HepG2 (cell line): ENCODE results near the gene TMEM247. TPM values are rescaled to one million over a fixed set of nuclear protein-coding genes. Genes with fewer than 3 reads are reported as not detected.

Experiments
- ATAC-seq: fragments of 200-7000 bp; cut with Tn5 transposase; 3 replicates; pipeline ENCODE4 v1.9.1; 2020; ENCODE audit warnings: mild to moderate bottlenecking, moderate library complexity
- BruUV-seq: library from RNA; stranded (reverse); fragments of 400-500 nt; replicated peaks from 2 replicates; lab custom pipeline; 2021; lab: Mats Ljungman, UMichigan
- CTCF ChIA-PET: fragments of 300-600 bp; formaldehyde crosslinking; extraction: SDS; loops from one replicate; lab custom pipeline; 2021; ENCODE audit warnings: low total read pairs, inconsistent platforms, low intra/inter-chr PET ratio; lab: Yijun Ruan, JAX
- POLR2A ChIA-PET: fragments of 350-600 bp; sonication (Branson Sonifier 250); formaldehyde crosslinking; loops from one replicate; lab custom pipeline; 2020; ENCODE audit warnings: antibody characterized with exemption, inconsistent platforms; lab: Yijun Ruan, JAX
- DNase-seq: peaks from one replicate; pipeline ENCODE4 v3.0.0-alpha.2; 2015; ENCODE audit warnings: low spot score
- FAIRE-seq: peaks from 3 replicates; lab custom pipeline; 2011; peaks lifted over from hg19 to GRCh38; lab: Jason Lieb, UNC
- H2AFZ ChIP-seq: one replicate; pipeline ENCODE4 v1.6.1; 2011; ENCODE audit warnings: low read length, inconsistent platforms
- H3K27ac ChIP-seq: fragments of 300-600 bp; 3 replicates; pipeline ENCODE4 v1.8.0; 2011; ENCODE audit warnings: mixed run types, mild to moderate bottlenecking, mixed read lengths, low read length, inconsistent platforms; ENCODE audit not compliant: insufficient read depth; ENCODE audit errors: extremely low read length
- H3K27me3 ChIP-seq, 2 experiments: fragments of 200-600 bp in 1 of 2; 2 replicates in 1 of 2; 3 replicates in 1 of 2; pipeline versions ENCODE4 v1.6.0 to v1.8.0; 2011; ENCODE audit warnings: low read length in 2 of 2, mild to moderate bottlenecking in 2 of 2, moderate library complexity in 2 of 2, inconsistent platforms in 1 of 2; ENCODE audit not compliant: insufficient read depth in 2 of 2, control insufficient read depth in 1 of 2
- H3K36me3 ChIP-seq, 2 experiments: fragments of 200-600 bp in 1 of 2; replicated peaks in 1 of 2; 2 replicates in 1 of 2; 3 replicates in 1 of 2; pipeline versions ENCODE4 v1.5.1 to v1.8.0; 2011; ENCODE audit warnings: low read length in 2 of 2, inconsistent platforms in 1 of 2; ENCODE audit not compliant: insufficient read depth in 2 of 2, control insufficient read depth in 1 of 2
- H3K4me1 ChIP-seq: 2 replicates; pipeline ENCODE4 v1.5.1; 2012; ENCODE audit warnings: low read length, inconsistent platforms; ENCODE audit not compliant: insufficient read depth
- H3K4me2 ChIP-seq: 2 replicates; pipeline ENCODE4 v1.6.0; 2011; ENCODE audit warnings: low read depth, low read length, inconsistent platforms
- H3K4me3 ChIP-seq, 3 experiments: fragments of 200-600 bp in 1 of 3; sonication (generic), shearing (Covaris generic) in 1 of 3; replicated peaks in 1 of 3; 2 replicates each; pipeline ENCODE4 v1.5.1; 2011 to 2016; ENCODE audit warnings: low read length in 3 of 3, inconsistent platforms in 2 of 3, low read depth in 2 of 3, mild to moderate bottlenecking in 2 of 3, control low read depth in 1 of 3, mixed read lengths in 1 of 3; ENCODE audit not compliant: insufficient read depth in 1 of 3
- H3K79me2 ChIP-seq: one replicate; pipeline ENCODE4 v1.6.1; 2011; ENCODE audit warnings: low read length, inconsistent platforms; ENCODE audit not compliant: insufficient read depth
- H3K9ac ChIP-seq: 2 replicates; pipeline ENCODE4 v1.6.0; 2011; ENCODE audit warnings: mild to moderate bottlenecking, low read depth, low read length, inconsistent platforms; ENCODE audit not compliant: insufficient read depth
- H3K9me3 ChIP-seq: 2 replicates; pipeline ENCODE4 v1.5.1; 2012; ENCODE audit warnings: mild to moderate bottlenecking, low read length
- H4K20me1 ChIP-seq: 2 replicates; pipeline ENCODE4 v1.6.0; 2011; ENCODE audit warnings: inconsistent platforms, mild to moderate bottlenecking, low read length, moderate library complexity; ENCODE audit not compliant: insufficient read depth
- BCL6 ChIP-seq: IDR thresholded peaks from 2 replicates; pipeline ENCODE4 v1.6.1; 2016; ENCODE audit warnings: missing genetic modification reagents, missing compliant biosample characterization
- CCAR2 ChIP-seq: fragments of 200-400 bp; formaldehyde crosslinking; optimal IDR thresholded peaks from 2 replicates; pipeline ENCODE3; 2018; ENCODE audit warnings: low read depth, mild to moderate bottlenecking, low read length, moderate library complexity
- HNF4A ChIP-seq: sonication (generic); formaldehyde crosslinking; IDR thresholded peaks from 2 replicates; pipeline ENCODE4 v1.4.0; 2020; ENCODE audit warnings: missing genetic modification reagents
- HNF4G ChIP-seq, 2 experiments: sonication (generic) in 1 of 2; formaldehyde crosslinking in 1 of 2; IDR thresholded peaks; 2 replicates each; pipeline versions ENCODE4 v1.4.0 to v1.6.1; 2011 to 2020; ENCODE audit warnings: borderline replicate concordance in 2 of 2, low read depth in 2 of 2, mild to moderate bottlenecking in 2 of 2, low read length in 1 of 2, missing genetic modification reagents in 1 of 2, moderate library complexity in 1 of 2
- NR2F2 ChIP-seq: IDR thresholded peaks from 2 replicates; pipeline ENCODE4 v1.6.1; 2012; ENCODE audit warnings: low read depth, inconsistent platforms, borderline replicate concordance
- NRL ChIP-seq: sonication (generic); formaldehyde crosslinking; IDR thresholded peaks from 2 replicates; pipeline ENCODE4 v1.5.0; 2020; ENCODE audit warnings: missing genetic modification reagents, mild to moderate bottlenecking, moderate library complexity, borderline replicate concordance
- ONECUT2 ChIP-seq: sonication (generic); formaldehyde crosslinking; IDR thresholded peaks from 2 replicates; pipeline ENCODE4 v1.4.0; 2020; ENCODE audit warnings: missing genetic modification reagents
- RXRA ChIP-seq: sonication (generic); formaldehyde crosslinking; IDR thresholded peaks from 2 replicates; pipeline ENCODE4 v1.5.1; 2020; ENCODE audit warnings: missing genetic modification reagents
- SOX13 ChIP-seq, 3 experiments: fragments of 450-650 bp in 1 of 3; sonication (generic) in 1 of 3; formaldehyde crosslinking in 1 of 3; IDR thresholded peaks in 2 of 3; conservative IDR thresholded peaks in 1 of 3; 2 replicates each; pipeline versions ENCODE4 v1.5.0 to v1.6.1; 2016 to 2020; ENCODE audit warnings: antibody characterized with exemption in 1 of 3, mild to moderate bottlenecking in 1 of 3, missing compliant biosample characterization in 1 of 3, missing genetic modification reagents in 1 of 3, moderate library complexity in 1 of 3
- SOX5 ChIP-seq: IDR thresholded peaks from 2 replicates; pipeline ENCODE4 v1.6.1; 2016; ENCODE audit warnings: borderline replicate concordance
- ZBTB7A ChIP-seq: sonication (generic); formaldehyde crosslinking; IDR thresholded peaks from 2 replicates; pipeline ENCODE4 v1.8.0; 2022; ENCODE audit warnings: mild to moderate bottlenecking, missing genetic modification reagents
- ZMYM2 ChIP-seq: sonication (generic); formaldehyde crosslinking; IDR thresholded peaks from 2 replicates; pipeline ENCODE4 v1.8.0; 2022; ENCODE audit warnings: mild to moderate bottlenecking, missing genetic modification reagents
- ZMYM3 ChIP-seq: sonication (generic); formaldehyde crosslinking; IDR thresholded peaks from 2 replicates; pipeline ENCODE4 v1.5.1; 2020; ENCODE audit warnings: mild to moderate bottlenecking, missing genetic modification reagents
- ZNF839 ChIP-seq: sonication (generic); formaldehyde crosslinking; IDR thresholded peaks from 2 replicates; pipeline ENCODE4 v1.4.0; 2020; ENCODE audit warnings: missing genetic modification reagents, mild to moderate bottlenecking, borderline replicate concordance
- WGBS: methylation state at CpG from one replicate; pipeline ENCODE4 v1.1.6; 2017; ENCODE audit warnings: low lambda C conversion rate; 5-methylcytosine and 5-hydroxymethylcytosine counted together
- in situ Hi-C: cut with HindIII; loops from 2 replicates; pipeline ENCODE4 v1.10.0; 2017; ENCODE audit warnings: low pct_unique_long_range_greater_than_20kb; ENCODE audit not compliant: extremely low pct_ligation_motif_present
- intact Hi-C: fragments of 100-400 bp; cut with micrococcal nuclease; formaldehyde crosslinking; loops from one replicate; pipeline ENCODE4 v1.10.0; 2022; ENCODE audit not compliant: unreplicated experiment
- polyA plus RNA-seq, 8 experiments: library from polyadenylated mRNA; depleted of rRNA in 3 of 8; stranded (reverse) in 7 of 8; unstranded in 1 of 8; fragments of >200 nt; fragmentation: Illumina TruSeq in 4 of 8; extraction: Trizol in 4 of 8; gene quantifications; 2 replicates each; pipeline versions ENCODE4 v1.2.1 to v1.2.3, GENCODE V29; 2011 to 2016; ENCODE audit warnings: low read depth in 4 of 8, missing spikeins in 1 of 8, mixed read lengths in 1 of 8; ENCODE audit not compliant: insufficient read depth in 1 of 8
- total RNA-seq, 5 experiments: library from RNA; depleted of rRNA; stranded (reverse); fragments of >200 nt; fragmentation: Illumina TruSeq; extraction: Trizol; gene quantifications; 2 replicates each; pipeline ENCODE4 v1.2.3, GENCODE V29; 2016; ENCODE audit warnings: low read depth in 1 of 5
- TF ChIP-seq, protein P1 (sequence below): sonication (generic); formaldehyde crosslinking; IDR thresholded peaks from 2 replicates; pipeline ENCODE4 v1.4.0; 2020; ENCODE audit warnings: missing genetic modification reagents
- TF ChIP-seq, protein P2 (sequence below): sonication (generic); formaldehyde crosslinking; IDR thresholded peaks from 2 replicates; pipeline ENCODE4 v1.8.0; 2022; ENCODE audit warnings: missing genetic modification reagents, mild to moderate bottlenecking, inconsistent platforms, borderline replicate concordance
- TF ChIP-seq, protein P3 (sequence below): sonication (generic); formaldehyde crosslinking; IDR thresholded peaks from 2 replicates; pipeline ENCODE4 v1.4.0; 2020; ENCODE audit warnings: missing genetic modification reagents, borderline replicate concordance

TMEM247 gene
- total and polyA plus RNA-seq, 2 of the 13 experiments (the other 11 are each of a cell fraction or from before 2014, with no cell fraction given): not detected

DNA sequence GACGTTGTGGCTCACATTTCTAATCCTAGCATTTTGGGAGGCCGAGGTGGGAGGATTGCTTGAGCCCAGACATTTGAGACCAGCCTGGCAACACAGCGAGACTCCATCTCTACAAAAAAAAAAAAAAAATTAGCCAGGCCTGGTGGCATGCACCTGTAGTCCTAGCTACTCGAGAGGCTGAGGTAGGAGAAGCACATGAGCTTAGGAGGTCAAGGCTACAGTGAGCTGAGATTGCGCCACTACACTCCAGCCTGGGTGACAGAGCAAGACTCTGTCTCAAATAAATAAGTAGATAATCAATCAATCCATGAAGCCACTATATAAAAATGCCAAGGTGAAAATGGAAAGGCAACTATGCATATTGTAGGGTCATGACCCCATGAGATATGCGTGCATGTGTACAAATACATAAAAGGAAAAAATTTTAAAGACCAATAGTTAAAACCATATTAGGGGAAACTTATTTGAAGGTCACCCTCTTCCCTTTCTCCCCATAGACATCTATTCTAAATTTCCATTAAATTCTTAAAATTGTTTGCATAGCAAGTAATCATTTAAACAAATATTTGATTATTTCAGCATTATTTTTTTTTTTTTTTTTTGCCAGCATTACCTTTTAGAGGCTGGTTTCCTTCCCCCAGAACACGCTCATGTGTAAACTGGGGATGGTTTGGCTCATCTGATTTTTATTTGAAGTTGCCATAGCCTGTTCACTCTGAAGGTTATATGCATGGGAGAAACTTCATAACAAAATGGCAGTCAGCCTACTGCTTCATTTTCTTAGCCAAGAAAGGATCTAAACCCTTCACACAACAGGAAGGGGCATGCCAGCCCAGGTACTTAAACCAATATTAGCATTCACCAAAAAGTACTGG, 37.3 kb upstream of the TMEM247 start:
- no peaks in the 10 kb centered on the region for H3K27me3 ChIP-seq
- peaks cover 70% of the 10 kb centered on the region for H3K4me1 ChIP-seq
- H4K20me1 ChIP-seq: no peaks in the 10 kb centered on the region
- in situ Hi-C loops (no loop called here), intact Hi-C loops (loop anchor here (2.0 kb wide), 1 partner anchor 33 kb away; no protein-coding TSS in a partner anchor)
- ChIA-PET CTCF (no interaction called here), POLR2A (interaction anchor here (1.8 kb wide), 2 partner anchors 33 to 47 kb away, joined by 5 to 7 read pairs; no protein-coding TSS in a partner anchor)
- FAIRE-seq (no peak), ATAC-seq (peak; percentile 66), DNase-seq (peak; percentile 66)
- no peak overlapping the region for H2AFZ ChIP-seq
- no peak overlapping the region for H3K9ac ChIP-seq
- no peaks in the 10 kb centered on the region for H3K9me3 ChIP-seq
- H3K79me2 ChIP-seq: no peaks in the 10 kb centered on the region
- 51% methylated on average over 7 of the region's 7 CpGs for WGBS
- no TSS peak for BruUV-seq
- H3K4me2 ChIP-seq: no peak overlapping the region
- no peak overlapping the region for H3K4me3 ChIP-seq
- no peak overlapping the region for H3K27ac ChIP-seq
- H3K36me3 ChIP-seq: no peaks in the 10 kb centered on the region
- TF ChIP-seq RXRA (CRISPR knock-in tag) (peak; percentile 74; the same call in 1 of the 2 replicates), SOX5 (CRISPR knock-in tag) (0 out of 2 replicates have a peak, but pooled peaks have one; percentile 9), ZNF839 (CRISPR knock-in tag) (no peak), ZMYM2 (CRISPR knock-in tag) (no peak), HNF4A (CRISPR knock-in tag) (peak; percentile 62), SOX13 (IDR thresholded peaks at IDR 0.05) (no peak), SOX13 (CRISPR knock-in tag; conservative IDR thresholded peaks at IDR 0.05 in 1 of 2, IDR thresholded peaks at IDR 0.05 in 1 of 2) (peak in 1 of 2 experiments; percentile 53; a peak in 2 of 4 replicates), NRL (no peak), NR2F2 (peak; percentile 38; the same call in 1 of the 2 replicates), CCAR2 (no peak), HNF4G (IDR thresholded peaks at IDR 0.05; ENCODE audit: borderline replicate concordance, low read depth, low read length) (no peak), HNF4G (CRISPR knock-in tag; IDR thresholded peaks at IDR 0.05; ENCODE audit: borderline replicate concordance, low read depth) (no peak), ZMYM3 (CRISPR knock-in tag) (0 out of 2 replicates have a peak, but pooled peaks have one; percentile 36), ONECUT2 (0 out of 2 replicates have a peak, but pooled peaks have one; percentile 46), ZBTB7A (no peak), BCL6 (CRISPR knock-in tag) (peak; percentile 54; the same call in 1 of the 2 replicates)
- TF ChIP-seq, protein P1, sequence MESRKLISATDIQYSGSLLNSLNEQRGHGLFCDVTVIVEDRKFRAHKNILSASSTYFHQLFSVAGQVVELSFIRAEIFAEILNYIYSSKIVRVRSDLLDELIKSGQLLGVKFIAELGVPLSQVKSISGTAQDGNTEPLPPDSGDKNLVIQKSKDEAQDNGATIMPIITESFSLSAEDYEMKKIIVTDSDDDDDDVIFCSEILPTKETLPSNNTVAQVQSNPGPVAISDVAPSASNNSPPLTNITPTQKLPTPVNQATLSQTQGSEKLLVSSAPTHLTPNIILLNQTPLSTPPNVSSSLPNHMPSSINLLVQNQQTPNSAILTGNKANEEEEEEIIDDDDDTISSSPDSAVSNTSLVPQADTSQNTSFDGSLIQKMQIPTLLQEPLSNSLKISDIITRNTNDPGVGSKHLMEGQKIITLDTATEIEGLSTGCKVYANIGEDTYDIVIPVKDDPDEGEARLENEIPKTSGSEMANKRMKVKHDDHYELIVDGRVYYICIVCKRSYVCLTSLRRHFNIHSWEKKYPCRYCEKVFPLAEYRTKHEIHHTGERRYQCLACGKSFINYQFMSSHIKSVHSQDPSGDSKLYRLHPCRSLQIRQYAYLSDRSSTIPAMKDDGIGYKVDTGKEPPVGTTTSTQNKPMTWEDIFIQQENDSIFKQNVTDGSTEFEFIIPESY (CRISPR knock-in tag): peak; percentile 21; the same call in 1 of the 2 replicates
- TF ChIP-seq, protein P2, sequence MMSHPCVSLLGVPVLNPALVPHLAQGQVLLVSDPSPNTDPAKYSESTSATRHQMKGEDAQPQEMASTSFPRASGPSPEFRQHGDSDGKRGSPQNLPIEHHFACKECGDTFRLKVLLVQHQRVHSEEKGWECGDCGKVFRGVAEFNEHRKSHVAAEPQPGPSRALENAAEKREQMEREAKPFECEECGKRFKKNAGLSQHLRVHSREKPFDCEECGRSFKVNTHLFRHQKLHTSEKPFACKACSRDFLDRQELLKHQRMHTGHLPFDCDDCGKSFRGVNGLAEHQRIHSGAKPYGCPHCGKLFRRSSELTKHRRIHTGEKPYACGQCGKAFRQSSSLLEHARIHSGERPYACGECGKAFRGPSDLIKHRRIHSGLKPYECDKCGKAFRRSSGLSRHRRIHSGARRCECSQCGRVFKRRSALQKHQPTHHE (CRISPR knock-in tag): no peak
- TF ChIP-seq, protein P3, sequence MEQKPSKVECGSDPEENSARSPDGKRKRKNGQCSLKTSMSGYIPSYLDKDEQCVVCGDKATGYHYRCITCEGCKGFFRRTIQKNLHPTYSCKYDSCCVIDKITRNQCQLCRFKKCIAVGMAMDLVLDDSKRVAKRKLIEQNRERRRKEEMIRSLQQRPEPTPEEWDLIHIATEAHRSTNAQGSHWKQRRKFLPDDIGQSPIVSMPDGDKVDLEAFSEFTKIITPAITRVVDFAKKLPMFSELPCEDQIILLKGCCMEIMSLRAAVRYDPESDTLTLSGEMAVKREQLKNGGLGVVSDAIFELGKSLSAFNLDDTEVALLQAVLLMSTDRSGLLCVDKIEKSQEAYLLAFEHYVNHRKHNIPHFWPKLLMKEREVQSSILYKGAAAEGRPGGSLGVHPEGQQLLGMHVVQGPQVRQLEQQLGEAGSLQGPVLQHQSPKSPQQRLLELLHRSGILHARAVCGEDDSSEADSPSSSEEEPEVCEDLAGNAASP (CRISPR knock-in tag): peak; percentile 55; the same call in 1 of the 2 replicates
